ENCODE results near the gene GPR52. TPM values are rescaled to one million over a fixed set of nuclear protein-coding genes. Genes with fewer than 3 reads are reported as not detected.

GPR52 gene
- total RNA-seq, 2 experiments from 2014 or later, result 1.2 to 1.6 TPM

GRCh38 chr1:174426153-174426552 lies 21.6 kb upstream of the GPR52 start:
- ChIA-PET CTCF (no interaction called here), POLR2A (no interaction called here)
- no peak for DNase-seq
- Mint-ChIP-seq H3K36me3 (ENCODE audit: low read depth) (no peaks in the 10 kb centered on the region), H3K27me3 (no peaks in the 10 kb centered on the region), H3K4me1 (no peaks in the 10 kb centered on the region), H3K4me3 (no peak overlapping the region), H3K9me3 (no peaks in the 10 kb centered on the region), H3K27ac (no peak overlapping the region)

- Mint-ChIP-seq H3K36me3 (ENCODE audit: low read depth) (no peaks in the 10 kb centered on the region), H3K27me3 (no peaks in the 10 kb centered on the region), H3K4me3 (no peak overlapping the region), H3K9me3 (no peaks in the 10 kb centered on the region), H3K27ac (no peak overlapping the region), H3K4me1 (no peaks in the 10 kb centered on the region)
- POLR2A ChIA-PET, result no interaction called here
- CTCF ChIA-PET, result no interaction called here
- DNase-seq, result no peak
Measured at GRCh38 chr1:174428033-174428432, 19.7 kb upstream of the GPR52 start.

GRCh38 chr1:174428739-174429138 lies 19.0 kb upstream of the GPR52 start:
- Mint-ChIP-seq H3K9me3 (no peaks in the 10 kb centered on the region), H3K27me3 (no peaks in the 10 kb centered on the region), H3K4me3 (no peak overlapping the region), H3K27ac (no peak overlapping the region), H3K4me1 (no peaks in the 10 kb centered on the region), H3K36me3 (ENCODE audit: low read depth) (no peaks in the 10 kb centered on the region)
- ChIA-PET CTCF (no interaction called here), POLR2A (no interaction called here)
- no peak for DNase-seq

GRCh38 chr1:174433451-174433850 lies 14.3 kb upstream of the GPR52 start:
- Mint-ChIP-seq H3K36me3 (ENCODE audit: low read depth) (peaks cover 2% of the 10 kb centered on the region), H3K27me3 (no peaks in the 10 kb centered on the region), H3K27ac (no peak overlapping the region), H3K4me3 (no peak overlapping the region), H3K9me3 (no peaks in the 10 kb centered on the region), H3K4me1 (no peaks in the 10 kb centered on the region)
- ChIA-PET CTCF (no interaction called here), POLR2A (no interaction called here)
- DNase-seq, result no peak

GRCh38 chr1:174445351-174445750 lies 2.4 kb upstream of the GPR52 start:
- no peaks in the 10 kb centered on the region for H3K27me3 Mint-ChIP-seq
- H3K27ac Mint-ChIP-seq, result no peak overlapping the region
- DNase-seq, result no peak
- no peaks in the 10 kb centered on the region for H3K9me3 Mint-ChIP-seq
- POLR2A ChIA-PET, result no interaction called here
- H3K36me3 Mint-ChIP-seq (ENCODE audit: low read depth), result no peaks in the 10 kb centered on the region
- CTCF ChIA-PET, result no interaction called here
- H3K4me1 Mint-ChIP-seq, result no peaks in the 10 kb centered on the region
- H3K4me3 Mint-ChIP-seq, result no peak overlapping the region

- DNase-seq, result no peak
- H3K27me3 Mint-ChIP-seq, result no peaks in the 10 kb centered on the region
- ChIA-PET POLR2A (no interaction called here), CTCF (interaction anchor here (0.6 kb wide), 1 partner anchor 298 kb away, joined by 3 read pairs; no protein-coding TSS in a partner anchor)
- no peaks in the 10 kb centered on the region for H3K4me1 Mint-ChIP-seq
- no peaks in the 10 kb centered on the region for H3K36me3 Mint-ChIP-seq (ENCODE audit: low read depth)
- no peak overlapping the region for H3K4me3 Mint-ChIP-seq
- H3K27ac Mint-ChIP-seq, result no peak overlapping the region
- H3K9me3 Mint-ChIP-seq, result no peaks in the 10 kb centered on the region
Measured at GRCh38 chr1:174445817-174446216, 1.9 kb upstream of the GPR52 start.

- no peaks in the 10 kb centered on the region for H3K36me3 Mint-ChIP-seq (ENCODE audit: low read depth)
- no peaks in the 10 kb centered on the region for H3K27me3 Mint-ChIP-seq
- ChIA-PET POLR2A (no interaction called here), CTCF (no interaction called here)
- H3K9me3 Mint-ChIP-seq, result no peaks in the 10 kb centered on the region
- DNase-seq, result no peak
- no peaks in the 10 kb centered on the region for H3K4me1 Mint-ChIP-seq
- H3K4me3 Mint-ChIP-seq, result no peak overlapping the region
- no peak overlapping the region for H3K27ac Mint-ChIP-seq
Measured at GRCh38 chr1:174448531-174448883, 743 bp downstream of the GPR52 start.

- Mint-ChIP-seq H3K9me3 (no peaks in the 10 kb centered on the region), H3K4me1 (no peaks in the 10 kb centered on the region), H3K27ac (no peak overlapping the region), H3K4me3 (no peak overlapping the region), H3K36me3 (ENCODE audit: low read depth) (no peaks in the 10 kb centered on the region), H3K27me3 (no peaks in the 10 kb centered on the region)
- DNase-seq, result no peak
- CTCF ChIA-PET, result no interaction called here
- POLR2A ChIA-PET, result no interaction called here
Measured at GRCh38 chr1:174448974-174449373, 1.2 kb downstream of the GPR52 start.

- Mint-ChIP-seq H3K9me3 (no peaks in the 10 kb centered on the region), H3K4me3 (no peak overlapping the region), H3K27me3 (no peaks in the 10 kb centered on the region), H3K36me3 (ENCODE audit: low read depth) (no peaks in the 10 kb centered on the region), H3K27ac (no peak overlapping the region), H3K4me1 (no peaks in the 10 kb centered on the region)
- ChIA-PET POLR2A (no interaction called here), CTCF (no interaction called here)
- DNase-seq, result no peak
Measured at GRCh38 chr1:174451408-174451807, 3.6 kb downstream of the GPR52 start.

- POLR2A ChIA-PET, result no interaction called here
- H3K36me3 Mint-ChIP-seq (ENCODE audit: low read depth), result no peaks in the 10 kb centered on the region
- H3K27ac Mint-ChIP-seq, result no peak overlapping the region
- H3K9me3 Mint-ChIP-seq, result no peaks in the 10 kb centered on the region
- CTCF ChIA-PET, result no interaction called here
- DNase-seq, result no peak
- H3K4me1 Mint-ChIP-seq, result no peaks in the 10 kb centered on the region
- H3K27me3 Mint-ChIP-seq, result no peaks in the 10 kb centered on the region
- H3K4me3 Mint-ChIP-seq, result no peak overlapping the region
Measured at GRCh38 chr1:174465855-174466254, 18.1 kb downstream of the GPR52 start.

GRCh38 chr1:174466607-174467006 lies 18.8 kb downstream of the GPR52 start:
- no peak for DNase-seq
- no peak overlapping the region for H3K27ac Mint-ChIP-seq
- H3K4me3 Mint-ChIP-seq, result no peak overlapping the region
- no peaks in the 10 kb centered on the region for H3K36me3 Mint-ChIP-seq (ENCODE audit: low read depth)
- H3K27me3 Mint-ChIP-seq, result no peaks in the 10 kb centered on the region
- H3K4me1 Mint-ChIP-seq, result no peaks in the 10 kb centered on the region
- ChIA-PET POLR2A (no interaction called here), CTCF (no interaction called here)
- H3K9me3 Mint-ChIP-seq, result no peaks in the 10 kb centered on the region

GRCh38 chr1:174469052-174469451 lies 21.3 kb downstream of the GPR52 start:
- Mint-ChIP-seq H3K4me3 (no peak overlapping the region), H3K27ac (no peak overlapping the region), H3K36me3 (ENCODE audit: low read depth) (no peaks in the 10 kb centered on the region), H3K9me3 (no peaks in the 10 kb centered on the region), H3K4me1 (no peaks in the 10 kb centered on the region), H3K27me3 (no peaks in the 10 kb centered on the region)
- ChIA-PET POLR2A (no interaction called here), CTCF (no interaction called here)
- no peak for DNase-seq

- H3K4me3 Mint-ChIP-seq, result no peak overlapping the region
- POLR2A ChIA-PET, result no interaction called here
- no peaks in the 10 kb centered on the region for H3K36me3 Mint-ChIP-seq (ENCODE audit: low read depth)
- CTCF ChIA-PET, result no interaction called here
- no peak for DNase-seq
- H3K27ac Mint-ChIP-seq, result no peak overlapping the region
- H3K27me3 Mint-ChIP-seq, result no peaks in the 10 kb centered on the region
- H3K9me3 Mint-ChIP-seq, result no peaks in the 10 kb centered on the region
- H3K4me1 Mint-ChIP-seq, result no peaks in the 10 kb centered on the region
Measured at GRCh38 chr1:174469687-174470086, 21.9 kb downstream of the GPR52 start.

GRCh38 chr1:174479281-174479680 lies 31.5 kb downstream of the GPR52 start:
- POLR2A ChIA-PET, result no interaction called here
- Mint-ChIP-seq H3K27ac (no peak overlapping the region), H3K4me1 (no peaks in the 10 kb centered on the region), H3K4me3 (no peak overlapping the region), H3K9me3 (no peaks in the 10 kb centered on the region), H3K36me3 (ENCODE audit: low read depth) (no peaks in the 10 kb centered on the region), H3K27me3 (no peaks in the 10 kb centered on the region)
- no peak for DNase-seq
- CTCF ChIA-PET, result no interaction called here

GRCh38 chr1:174480324-174480723 lies 32.6 kb downstream of the GPR52 start:
- CTCF ChIA-PET, result no interaction called here
- no peak for DNase-seq
- H3K27me3 Mint-ChIP-seq, result no peaks in the 10 kb centered on the region
- no peaks in the 10 kb centered on the region for H3K9me3 Mint-ChIP-seq
- no peak overlapping the region for H3K4me3 Mint-ChIP-seq
- H3K36me3 Mint-ChIP-seq (ENCODE audit: low read depth), result no peaks in the 10 kb centered on the region
- H3K27ac Mint-ChIP-seq, result no peak overlapping the region
- H3K4me1 Mint-ChIP-seq, result no peaks in the 10 kb centered on the region
- POLR2A ChIA-PET, result no interaction called here

Data from activated CD4-positive, alpha-beta memory T cell treated with anti-CD3 and anti-CD28 coated beads, Interleukin-2, amount 10 ng/mL, durations not matched to agents 7 days and 5 days (primary cell).